GM19240 (cell line): ENCODE results near the gene ADAP1.
"Not testable (repeated sequence)": the region's sequence is repeated elsewhere in the genome, so short reads cannot be mapped to it uniquely, and the experiment has no call there.

Experiments used
- DNase-seq: peaks from one replicate; pipeline ENCODE4 v3.0.0; 2011; ENCODE audit warnings: low spot score; ENCODE audit not compliant: insufficient read length

ADAP1 gene

GRCh38 chr7:960269-960871 lies 5.9 kb upstream of the ADAP1 start:
- DNase-seq = no peak

GRCh38 chr7:959740-960139 lies 5.3 kb upstream of the ADAP1 start:
- not testable (repeated sequence) for DNase-seq

- no peak for DNase-seq
Measured at GRCh38 chr7:959271-959670, 4.8 kb upstream of the ADAP1 start.

GRCh38 chr7:958221-959200 lies 4.0 kb upstream of the ADAP1 start:
- DNase-seq = no peak

- DNase-seq = no peak
Measured at GRCh38 chr7:957418-958220, 3.1 kb upstream of the ADAP1 start.

GRCh38 chr7:956031-956430 lies 1.6 kb upstream of the ADAP1 start:
- no peak for DNase-seq

GRCh38 chr7:953547-954327 lies 743 bp downstream of the ADAP1 start:
- DNase-seq = no peak

- DNase-seq = no peak
Measured at GRCh38 chr7:952548-953441, 1.7 kb downstream of the ADAP1 start.

GRCh38 chr7:951881-952547 lies 2.5 kb downstream of the ADAP1 start:
- DNase-seq = no peak

- no peak for DNase-seq
Measured at GRCh38 chr7:949021-949934, 5.2 kb downstream of the ADAP1 start.

GRCh38 chr7:947391-948210 lies 6.9 kb downstream of the ADAP1 start:
- DNase-seq = no peak

GRCh38 chr7:946256-946996 lies 8.1 kb downstream of the ADAP1 start:
- no peak for DNase-seq

GRCh38 chr7:945556-946255 lies 8.8 kb downstream of the ADAP1 start:
- no peak for DNase-seq

- no peak for DNase-seq
Measured at GRCh38 chr7:945147-945555, 9.3 kb downstream of the ADAP1 start.

- DNase-seq = no peak
Measured at GRCh38 chr7:944744-945143, 9.7 kb downstream of the ADAP1 start.

- DNase-seq = not testable (repeated sequence)
Measured at GRCh38 chr7:943793-944192, 10.7 kb downstream of the ADAP1 start.
